CD4-positive, alpha-beta T cell (primary cell): Measurements from ENCODE around the gene CCNB1IP1. TPM values are rescaled to one million over a fixed set of nuclear protein-coding genes. Genes with fewer than 3 reads are reported as not detected.
"Not testable (repeated sequence)": the region's sequence is repeated elsewhere in the genome, so short reads cannot be mapped to it uniquely, and the experiment has no call there.

ENCODE experiments used
- ATAC-seq: fragments of 200-7000 bp; cut with Tn5 transposase; one replicate; pipeline ENCODE4 v1.10.0; 2022; ENCODE audit warnings: mild to moderate bottlenecking; ENCODE audit not compliant: poor library complexity
- CTCF ChIA-PET: fragments of 350-600 bp; sonication (Branson Sonifier 250); formaldehyde crosslinking; loops from one replicate; lab custom pipeline; 2021; ENCODE audit warnings: antibody characterized with exemption, inconsistent platforms; lab: Charles Lee
- POLR2A ChIA-PET: fragments of 350-600 bp; sonication (Branson Sonifier 250); formaldehyde crosslinking; loops from one replicate; lab custom pipeline; 2021; ENCODE audit warnings: antibody characterized with exemption, inconsistent platforms; lab: Charles Lee
- DNase-seq, 14 experiments: peaks; one replicate each; pipeline ENCODE4 v3.0.0-alpha.2; 2013 to 2020; ENCODE audit warnings: mixed read lengths in 2 of 14
- H3K27ac ChIP-seq, 2 donors: one replicate each; pipeline versions ENCODE4 v1.5.1 to v1.7.0; 2013; ENCODE audit warnings: low read length in 2 of 2, low read depth in 1 of 2, mild to moderate bottlenecking in 1 of 2
- H3K27me3 ChIP-seq, 2 experiments: 1 replicate in 1 of 2; 2 replicates in 1 of 2; pipeline versions ENCODE4 v1.6.1 to v1.7.0; 2013; ENCODE audit warnings: low read length in 2 of 2, control low read depth in 1 of 2, mild to moderate bottlenecking in 1 of 2, moderate library complexity in 1 of 2; ENCODE audit not compliant: insufficient read depth in 2 of 2, control insufficient read depth in 1 of 2
- H3K36me3 ChIP-seq: one replicate; pipeline ENCODE4 v1.6.1; 2013; ENCODE audit warnings: low read length, control low read depth; ENCODE audit not compliant: insufficient read depth
- H3K4me1 ChIP-seq: one replicate; pipeline ENCODE4 v1.6.1; 2013; ENCODE audit warnings: low read length, control low read depth; ENCODE audit not compliant: insufficient read depth
- H3K4me3 ChIP-seq: one replicate; pipeline ENCODE4 v1.5.1; 2013; ENCODE audit warnings: mild to moderate bottlenecking, low read length, moderate library complexity
- H3K9me3 ChIP-seq, 2 experiments: 1 replicate in 1 of 2; 2 replicates in 1 of 2; pipeline versions ENCODE4 v1.6.1 to v1.7.0; 2013; ENCODE audit warnings: low read length in 2 of 2, mild to moderate bottlenecking in 2 of 2, control low read depth in 1 of 2, moderate library complexity in 1 of 2; ENCODE audit not compliant: control insufficient read depth in 1 of 2, insufficient read depth in 1 of 2
- H3K27ac Mint-ChIP-seq: one replicate; pipeline ENCODE4 v1.8.0; 2020; ENCODE audit warnings: mixed read lengths
- H3K27me3 Mint-ChIP-seq: one replicate; pipeline ENCODE4 v1.8.0; 2021; ENCODE audit warnings: mixed read lengths
- H3K36me3 Mint-ChIP-seq: one replicate; pipeline ENCODE4 v1.8.0; 2021; ENCODE audit warnings: low read depth, mixed read lengths
- H3K4me1 Mint-ChIP-seq: one replicate; pipeline ENCODE4 v1.8.0; 2021; ENCODE audit warnings: low read depth, mixed read lengths
- H3K4me3 Mint-ChIP-seq: one replicate; pipeline ENCODE4 v1.8.0; 2020; ENCODE audit warnings: mild to moderate bottlenecking, mixed read lengths
- H3K9me3 Mint-ChIP-seq: one replicate; pipeline ENCODE4 v1.8.0; 2020; ENCODE audit warnings: mixed read lengths
- intact Hi-C, 2 experiments: fragments of 100-400 bp; cut with DNase I in 1 of 2; cut with micrococcal nuclease in 1 of 2; formaldehyde crosslinking; loops; one replicate each; pipeline versions ENCODE4 v1.15.1 to v1.9.0; 2023 to 2025; cut with DNase I, micrococcal nuclease
- total RNA-seq, 174 experiments: library from RNA in 2 of 174; stranded (reverse) in 2 of 174; gene quantifications; one replicate each; pipeline ENCODE4 v1.2.3 and lab custom pipeline; 2021 to 2026
- TF ChIP-seq, protein P1 (sequence below): fragments of 200-600 bp; IDR thresholded peaks from one replicate; pipeline ENCODE4 v1.8.0; 2022; ENCODE audit warnings: antibody characterized with exemption, mild to moderate bottlenecking

CCNB1IP1 gene
- total RNA-seq, 2 experiments from 2014 or later = 26.2 to 27.4 TPM

GRCh38 chr14:20365928-20366327, 32.8 kb upstream of the CCNB1IP1 start:
- H3K36me3 ChIP-seq = peaks cover 45% of the 10 kb centered on the region
- H3K4me1 ChIP-seq = no peaks in the 10 kb centered on the region
- intact Hi-C loops = no loop called here
- Mint-ChIP-seq H3K4me3 (no peak overlapping the region), H3K4me1 (no peaks in the 10 kb centered on the region), H3K27me3 (no peaks in the 10 kb centered on the region), H3K36me3 (peaks cover 63% of the 10 kb centered on the region), H3K9me3 (no peaks in the 10 kb centered on the region), H3K27ac (no peak overlapping the region)
- H3K9me3 ChIP-seq = no peaks in the 10 kb centered on the region
- H3K4me3 ChIP-seq = no peak overlapping the region
- H3K27me3 ChIP-seq = no peaks in the 10 kb centered on the region
- CTCF ChIA-PET = no interaction called here
- ATAC-seq (no peak), DNase-seq (no peak)
- TF ChIP-seq, protein P1, sequence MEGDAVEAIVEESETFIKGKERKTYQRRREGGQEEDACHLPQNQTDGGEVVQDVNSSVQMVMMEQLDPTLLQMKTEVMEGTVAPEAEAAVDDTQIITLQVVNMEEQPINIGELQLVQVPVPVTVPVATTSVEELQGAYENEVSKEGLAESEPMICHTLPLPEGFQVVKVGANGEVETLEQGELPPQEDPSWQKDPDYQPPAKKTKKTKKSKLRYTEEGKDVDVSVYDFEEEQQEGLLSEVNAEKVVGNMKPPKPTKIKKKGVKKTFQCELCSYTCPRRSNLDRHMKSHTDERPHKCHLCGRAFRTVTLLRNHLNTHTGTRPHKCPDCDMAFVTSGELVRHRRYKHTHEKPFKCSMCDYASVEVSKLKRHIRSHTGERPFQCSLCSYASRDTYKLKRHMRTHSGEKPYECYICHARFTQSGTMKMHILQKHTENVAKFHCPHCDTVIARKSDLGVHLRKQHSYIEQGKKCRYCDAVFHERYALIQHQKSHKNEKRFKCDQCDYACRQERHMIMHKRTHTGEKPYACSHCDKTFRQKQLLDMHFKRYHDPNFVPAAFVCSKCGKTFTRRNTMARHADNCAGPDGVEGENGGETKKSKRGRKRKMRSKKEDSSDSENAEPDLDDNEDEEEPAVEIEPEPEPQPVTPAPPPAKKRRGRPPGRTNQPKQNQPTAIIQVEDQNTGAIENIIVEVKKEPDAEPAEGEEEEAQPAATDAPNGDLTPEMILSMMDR = no peak
- H3K27ac ChIP-seq = no peak overlapping the region
- POLR2A ChIA-PET = no interaction called here

GRCh38 chr14:20358474-20358873, 25.4 kb upstream of the CCNB1IP1 start:
- POLR2A ChIA-PET = not testable (repeated sequence)

GRCh38 chr14:20356422-20356821, 23.3 kb upstream of the CCNB1IP1 start:
- ChIA-PET POLR2A (interaction anchor here (0.8 kb wide), 1 partner anchor 13 kb away, joined by 4 read pairs; the partner anchor contains the start of gene PARP2), CTCF (no interaction called here)
- Histone ChIP-seq H3K4me3 (no peak overlapping the region), H3K9me3 (no peaks in the 10 kb centered on the region), H3K27me3 (no peaks in the 10 kb centered on the region), H3K36me3 (peaks cover 47% of the 10 kb centered on the region), H3K27ac (no peak overlapping the region), H3K4me1 (no peaks in the 10 kb centered on the region)
- H3K36me3 Mint-ChIP-seq = peaks cover 74% of the 10 kb centered on the region
- TF ChIP-seq, protein P1 = no peak
- intact Hi-C loops = no loop called here
- H3K4me3 Mint-ChIP-seq = no peak overlapping the region
- H3K9me3 Mint-ChIP-seq = no peaks in the 10 kb centered on the region
- no peak for DNase-seq
- no peak overlapping the region for H3K27ac Mint-ChIP-seq
- H3K27me3 Mint-ChIP-seq = no peaks in the 10 kb centered on the region
- ATAC-seq = no peak
- H3K4me1 Mint-ChIP-seq = no peaks in the 10 kb centered on the region

More at GRCh38 chr14:20358474-20358873, 25.4 kb upstream of the CCNB1IP1 start:
- H3K4me1 Mint-ChIP-seq, ATAC-seq, intact Hi-C loops, H3K4me3 Mint-ChIP-seq, H3K9me3 Mint-ChIP-seq, CTCF ChIA-PET, H3K9me3 ChIP-seq, H3K4me1 ChIP-seq, H3K27ac ChIP-seq, H3K27me3 Mint-ChIP-seq, H3K27me3 ChIP-seq, H3K4me3 ChIP-seq: not testable (repeated sequence)
- peaks cover 64% of the 10 kb centered on the region for H3K36me3 Mint-ChIP-seq
- peaks cover 40% of the 10 kb centered on the region for H3K36me3 ChIP-seq
- H3K27ac Mint-ChIP-seq = peak overlapping the region; percentile 29
- peak in 2 of 14 experiments; percentile 23 to 27 for DNase-seq

DNA sequence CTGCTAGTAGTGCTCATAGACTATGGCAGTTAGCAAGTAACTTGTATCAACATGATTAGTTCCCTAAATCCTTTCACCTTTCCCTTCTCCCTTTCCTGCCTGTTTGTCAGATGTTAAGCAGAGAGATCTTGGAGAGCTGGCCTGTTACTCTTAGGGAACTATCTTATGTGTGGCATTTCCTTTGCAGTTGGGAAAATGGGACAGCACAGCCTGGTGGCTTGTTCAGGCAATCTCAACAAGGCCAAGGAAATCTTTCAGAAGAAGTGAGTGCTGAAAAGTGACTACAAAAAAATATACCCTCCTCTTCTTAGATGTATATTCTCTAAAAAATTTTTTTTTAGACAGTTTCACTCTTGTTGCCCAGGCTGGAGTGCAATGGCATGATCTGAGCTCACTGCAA, 17.8 kb upstream of the CCNB1IP1 start:
- Histone ChIP-seq H3K4me1 (no peaks in the 10 kb centered on the region), H3K36me3 (peaks cover 37% of the 10 kb centered on the region), H3K9me3 (no peaks in the 10 kb centered on the region), H3K27ac (no peak overlapping the region), H3K4me3 (no peak overlapping the region), H3K27me3 (no peaks in the 10 kb centered on the region)
- Mint-ChIP-seq H3K27ac (no peak overlapping the region), H3K9me3 (no peaks in the 10 kb centered on the region), H3K4me1 (no peaks in the 10 kb centered on the region), H3K27me3 (no peaks in the 10 kb centered on the region), H3K36me3 (peaks cover 74% of the 10 kb centered on the region), H3K4me3 (no peak overlapping the region)
- TF ChIP-seq, protein P1 = no peak
- CTCF ChIA-PET = interaction anchor here (2.0 kb wide), 1 partner anchor 25 kb away, joined by 6 read pairs; no protein-coding TSS in a partner anchor
- intact Hi-C loops = no loop called here
- POLR2A ChIA-PET = no interaction called here
- DNase-seq (peak in 1 of 14 experiments; percentile 23), ATAC-seq (no peak)
